Measurements from ENCODE around the gene ZNF837.

Gene ZNF837

GRCh38 chr19:58355908-58356765, 24.7 kb downstream of the ZNF837 start:
- Histone ChIP-seq H3K4me3 (ENCODE audit: low read depth, low read length) (no peak overlapping the region), H3K9me3 (ENCODE audit: control insufficient read depth, low read length) (no peaks in the 10 kb centered on the region), H3K36me3 (ENCODE audit: control insufficient read depth, insufficient read depth, low read length) (no peaks in the 10 kb centered on the region), H3K27me3 (ENCODE audit: control insufficient read depth, insufficient read depth, low read length) (no peaks in the 10 kb centered on the region), H3K4me2 (ENCODE audit: low read length) (peak overlapping the region; percentile 26), H3K4me1 (no peaks in the 10 kb centered on the region), H2AFZ (peak overlapping the region; percentile 42), H3K9ac (no peak overlapping the region), H3K27ac (no peak overlapping the region), H3K79me2 (no peaks in the 10 kb centered on the region)
- no peak for TF ChIP-seq CTCF (IDR thresholded peaks at IDR 0.05)

- Histone ChIP-seq H3K4me2 (ENCODE audit: low read length) (no peak overlapping the region), H3K4me1 (no peaks in the 10 kb centered on the region), H2AFZ (no peak overlapping the region), H3K27ac (no peak overlapping the region), H3K9ac (no peak overlapping the region), H3K4me3 (ENCODE audit: low read depth, low read length) (no peak overlapping the region), H3K36me3 (ENCODE audit: control insufficient read depth, insufficient read depth, low read length) (no peaks in the 10 kb centered on the region), H3K9me3 (ENCODE audit: control insufficient read depth, low read length) (no peaks in the 10 kb centered on the region), H3K27me3 (ENCODE audit: control insufficient read depth, insufficient read depth, low read length) (no peaks in the 10 kb centered on the region), H3K79me2 (peaks cover 5% of the 10 kb centered on the region)
- TF ChIP-seq CTCF (IDR thresholded peaks at IDR 0.05), result no peak
Observed at GRCh38 chr19:58355215-58355796, 25.5 kb downstream of the ZNF837 start.

GRCh38 chr19:58354478-58355030, 26.3 kb downstream of the ZNF837 start:
- peaks cover 13% of the 10 kb centered on the region for H3K79me2 ChIP-seq
- no peak for TF ChIP-seq CTCF (IDR thresholded peaks at IDR 0.05)
- no peak overlapping the region for H3K4me2 ChIP-seq (ENCODE audit: low read length)
- no peaks in the 10 kb centered on the region for H3K9me3 ChIP-seq (ENCODE audit: control insufficient read depth, low read length)
- no peak overlapping the region for H2AFZ ChIP-seq
- H3K36me3 ChIP-seq (ENCODE audit: control insufficient read depth, insufficient read depth, low read length), result no peaks in the 10 kb centered on the region
- no peak overlapping the region for H3K9ac ChIP-seq
- no peak overlapping the region for H3K4me3 ChIP-seq (ENCODE audit: low read depth, low read length)
- no peaks in the 10 kb centered on the region for H3K4me1 ChIP-seq
- H3K27ac ChIP-seq, result no peak overlapping the region
- no peaks in the 10 kb centered on the region for H3K27me3 ChIP-seq (ENCODE audit: control insufficient read depth, insufficient read depth, low read length)

GRCh38 chr19:58353717-58354477, 26.9 kb downstream of the ZNF837 start:
- no peaks in the 10 kb centered on the region for H3K27me3 ChIP-seq (ENCODE audit: control insufficient read depth, insufficient read depth, low read length)
- no peak for TF ChIP-seq CTCF (IDR thresholded peaks at IDR 0.05)
- H3K36me3 ChIP-seq (ENCODE audit: control insufficient read depth, insufficient read depth, low read length), result no peaks in the 10 kb centered on the region
- H3K4me2 ChIP-seq (ENCODE audit: low read length), result no peak overlapping the region
- H2AFZ ChIP-seq, result no peak overlapping the region
- H3K9me3 ChIP-seq (ENCODE audit: control insufficient read depth, low read length), result no peaks in the 10 kb centered on the region
- no peak overlapping the region for H3K27ac ChIP-seq
- H3K79me2 ChIP-seq, result peaks cover 18% of the 10 kb centered on the region
- H3K9ac ChIP-seq, result no peak overlapping the region
- H3K4me3 ChIP-seq (ENCODE audit: low read depth, low read length), result no peak overlapping the region
- H3K4me1 ChIP-seq, result no peaks in the 10 kb centered on the region

Measured in parathyroid adenoma (tissue), 2 donors.